NCI-H748 treated with DMSO at 0.1 percent for 48 hours (cell line): ENCODE measurements around the gene ART5.

Source experiments
- DNase-seq: peaks from one replicate; lab custom pipeline; 2025; lab: John Stamatoyannopoulos, UW

Gene ART5

GRCh38 chr11:3641701-3642070 lies at the start of gene ART5:
Gene ART5 (minus strand): TSS chr11:3641992. CDS start chr11:3641862, 130 bp downstream.
- DNase-seq, result no peak

GRCh38 chr11:3686751-3687150 lies 45.0 kb upstream of the ART5 start:
- no peak for DNase-seq

- DNase-seq, result no peak
Measured at GRCh38 chr11:3685923-3686322, 44.1 kb upstream of the ART5 start.

- DNase-seq, result no peak
Measured at GRCh38 chr11:3684819-3685172, 43.0 kb upstream of the ART5 start.

GRCh38 chr11:3684129-3684818 lies 42.5 kb upstream of the ART5 start:
- no peak for DNase-seq

GRCh38 chr11:3683039-3683438 lies 41.2 kb upstream of the ART5 start:
- DNase-seq, result no peak

GRCh38 chr11:3679077-3679476 lies 37.3 kb upstream of the ART5 start:
- DNase-seq, result no peak

- DNase-seq, result no peak
Measured at GRCh38 chr11:3675971-3676370, 34.2 kb upstream of the ART5 start.

GRCh38 chr11:3674189-3674588 lies 32.4 kb upstream of the ART5 start:
- DNase-seq, result no peak

GRCh38 chr11:3671334-3672254 lies 29.8 kb upstream of the ART5 start, which contains the start of gene CHRNA10:
Gene CHRNA10 (minus strand): TSS chr11:3671384. CDS start chr11:3671312, 72 bp downstream.
- DNase-seq, result no peak

GRCh38 chr11:3669742-3670183 lies 28.0 kb upstream of the ART5 start:
- no peak for DNase-seq

- no peak for DNase-seq
Measured at GRCh38 chr11:3669128-3669527, 27.3 kb upstream of the ART5 start.

GRCh38 chr11:3667149-3668035 lies 25.6 kb upstream of the ART5 start:
- DNase-seq, result no peak

- DNase-seq, result no peak
Measured at GRCh38 chr11:3666023-3666530, 24.3 kb upstream of the ART5 start.

- DNase-seq, result no peak
Measured at GRCh38 chr11:3665336-3666022, 23.7 kb upstream of the ART5 start.

- DNase-seq, result no peak
Measured at GRCh38 chr11:3664032-3664630, 22.3 kb upstream of the ART5 start.

- no peak for DNase-seq
Measured at GRCh38 chr11:3662856-3663255, 21.1 kb upstream of the ART5 start.

GRCh38 chr11:3660960-3661359 lies 19.2 kb upstream of the ART5 start:
- DNase-seq, result no peak

GRCh38 chr11:3659595-3660515 lies 18.1 kb upstream of the ART5 start:
- no peak for DNase-seq

- no peak for DNase-seq
Measured at GRCh38 chr11:3658252-3658651, 16.5 kb upstream of the ART5 start.
